ENCODE data around the gene CCDC14.
"Not testable (repeated sequence)": the region's sequence is repeated elsewhere in the genome, so short reads cannot be mapped to it uniquely, and the experiment has no call there.

Gene CCDC14

GRCh38 chr3:123960781-123961507 is at the start of gene CCDC14:
TSS of gene CCDC14 (minus strand) at chr3:123961229. CDS start at chr3:123961173, 56 bp downstream.
- peak; percentile 99 for DNase-seq

- not testable (repeated sequence) for DNase-seq
Observed at GRCh38 chr3:124008321-124008720, 47.3 kb upstream of the CCDC14 start.

- DNase-seq: no peak
Observed at GRCh38 chr3:124007186-124007585, 46.2 kb upstream of the CCDC14 start.

- DNase-seq: not testable (repeated sequence)
Observed at GRCh38 chr3:124002405-124003079, 41.5 kb upstream of the CCDC14 start.

GRCh38 chr3:124001366-124001765 is 40.3 kb upstream of the CCDC14 start:
- not testable (repeated sequence) for DNase-seq

- DNase-seq: no peak
Observed at GRCh38 chr3:123997543-123997942, 36.5 kb upstream of the CCDC14 start.

- peak; percentile 95 for DNase-seq
Observed at GRCh38 chr3:123993818-123994217, 32.8 kb upstream of the CCDC14 start.

GRCh38 chr3:123991730-123992588 is 30.9 kb upstream of the CCDC14 start, which contains the start of gene ROPN1:
TSS of gene ROPN1 (minus strand) at chr3:123992124. CDS start at chr3:123980481, 11,643 bp downstream.
- not testable (repeated sequence) for DNase-seq

GRCh38 chr3:123986427-123986826 is 25.4 kb upstream of the CCDC14 start:
- no peak for DNase-seq

- peak; percentile 84 for DNase-seq
Observed at GRCh38 chr3:123984957-123985356, 23.9 kb upstream of the CCDC14 start.

- no peak for DNase-seq
Observed at GRCh38 chr3:123984350-123984749, 23.3 kb upstream of the CCDC14 start.

GRCh38 chr3:123981317-123981716 is 20.3 kb upstream of the CCDC14 start:
- not testable (repeated sequence) for DNase-seq

GRCh38 chr3:123980539-123980938 is 19.5 kb upstream of the CCDC14 start:
- no peak for DNase-seq

- DNase-seq: peak; percentile 70
Observed at GRCh38 chr3:123979525-123980501, 18.8 kb upstream of the CCDC14 start.

GRCh38 chr3:123976904-123977303 is 15.9 kb upstream of the CCDC14 start:
- DNase-seq: not testable (repeated sequence)

- DNase-seq: not testable (repeated sequence)
Observed at GRCh38 chr3:123976181-123976898, 15.3 kb upstream of the CCDC14 start.

GRCh38 chr3:123975030-123975429 is 14.0 kb upstream of the CCDC14 start:
- DNase-seq: not testable (repeated sequence)

- no peak for DNase-seq
Observed at GRCh38 chr3:123971406-123971805, 10.4 kb upstream of the CCDC14 start.

GRCh38 chr3:123967260-123967659 is 6.2 kb upstream of the CCDC14 start:
- peak; percentile 87 for DNase-seq

- DNase-seq: not testable (repeated sequence)
Observed at GRCh38 chr3:123966799-123967198, 5.8 kb upstream of the CCDC14 start.

- not testable (repeated sequence) for DNase-seq
Observed at GRCh38 chr3:123964793-123965192, 3.8 kb upstream of the CCDC14 start.
